ENCODE measurements around the gene EBF4.
A peak's percentile ranks its signal among the peaks of the same experiment; 100 is the strongest.

EBF4 gene

GRCh38 chr20:2745936-2746635 lies 53.5 kb downstream of the EBF4 start:
- no peak for DNase-seq

GRCh38 chr20:2746636-2747265 lies 54.2 kb downstream of the EBF4 start:
- no peak for DNase-seq

- DNase-seq: no peak
Measured at GRCh38 chr20:2747676-2748235, 55.2 kb downstream of the EBF4 start.

- DNase-seq: no peak
Measured at GRCh38 chr20:2748551-2749342, 56.2 kb downstream of the EBF4 start.

GRCh38 chr20:2749343-2749950 lies 56.9 kb downstream of the EBF4 start:
- no peak for DNase-seq

GRCh38 chr20:2749951-2750490 lies 57.4 kb downstream of the EBF4 start:
- DNase-seq: no peak

GRCh38 chr20:2750491-2751251 lies 58.1 kb downstream of the EBF4 start:
- DNase-seq: no peak

- DNase-seq: no peak
Measured at GRCh38 chr20:2751347-2751877, 58.8 kb downstream of the EBF4 start.

GRCh38 chr20:2751878-2752566 lies 59.4 kb downstream of the EBF4 start:
- DNase-seq: peak; percentile 15

GRCh38 chr20:2752567-2753460 lies 60.2 kb downstream of the EBF4 start:
- peak; percentile 67 for DNase-seq

GRCh38 chr20:2753461-2754040 lies 61.0 kb downstream of the EBF4 start:
- DNase-seq: no peak

- DNase-seq: no peak
Measured at GRCh38 chr20:2754424-2754823, 61.8 kb downstream of the EBF4 start.

- DNase-seq: no peak
Measured at GRCh38 chr20:2755451-2756055, 63.0 kb downstream of the EBF4 start.

GRCh38 chr20:2756056-2756611 lies 63.6 kb downstream of the EBF4 start:
- no peak for DNase-seq

- DNase-seq: no peak
Measured at GRCh38 chr20:2757001-2757400, 64.4 kb downstream of the EBF4 start.

GRCh38 chr20:2757969-2758368 lies 65.4 kb downstream of the EBF4 start:
- no peak for DNase-seq

- no peak for DNase-seq
Measured at GRCh38 chr20:2759143-2759542, 66.6 kb downstream of the EBF4 start.

- DNase-seq: no peak
Measured at GRCh38 chr20:2759603-2760296, 67.2 kb downstream of the EBF4 start.
